ENCODE data around the gene TMEM204.

The TMEM204 gene

DNA sequence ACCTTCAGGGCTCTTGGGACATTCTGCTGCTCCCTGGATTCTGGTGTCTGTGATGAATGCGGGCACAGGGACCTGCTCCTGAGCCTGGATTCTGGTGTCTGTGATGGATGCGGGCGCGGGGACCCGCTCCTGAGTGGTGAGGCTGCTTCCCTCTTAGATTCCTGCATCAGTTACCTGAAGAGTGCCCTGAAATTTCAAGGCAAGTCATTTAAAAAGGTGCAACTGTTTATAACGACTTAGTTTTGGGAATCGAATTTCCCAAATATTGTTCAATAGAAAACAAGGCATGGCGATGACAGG, 7.0 kb downstream of the TMEM204 start:
- DNase-seq: no peak

- DNase-seq: no peak
These were observed 8.1 kb downstream of the TMEM204 start for GRCh38 chr16:1541293-1542165.

DNA sequence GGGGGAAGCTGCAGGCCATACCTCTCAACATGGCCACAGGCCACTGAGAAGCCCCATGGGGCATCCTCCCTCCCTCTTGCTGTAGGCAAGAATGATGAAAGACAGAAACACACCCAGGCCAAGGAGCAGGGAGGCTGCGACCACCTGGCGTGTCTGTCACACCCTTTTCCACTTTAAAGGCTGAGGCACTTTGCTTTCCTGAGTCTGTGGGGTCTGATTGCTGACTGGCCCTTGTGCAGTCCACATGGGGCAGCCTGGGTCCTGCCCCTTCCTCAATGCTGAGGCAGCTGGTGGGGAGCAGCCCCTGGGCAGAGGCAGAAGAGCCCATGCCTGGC, 8.7 kb downstream of the TMEM204 start:
- no peak for DNase-seq

GRCh38 chr16:1542533-1542932, 9.1 kb downstream of the TMEM204 start:
- DNase-seq: no peak

- no peak for DNase-seq
These were observed 9.8 kb downstream of the TMEM204 start for GRCh38 chr16:1543085-1543896.

DNA sequence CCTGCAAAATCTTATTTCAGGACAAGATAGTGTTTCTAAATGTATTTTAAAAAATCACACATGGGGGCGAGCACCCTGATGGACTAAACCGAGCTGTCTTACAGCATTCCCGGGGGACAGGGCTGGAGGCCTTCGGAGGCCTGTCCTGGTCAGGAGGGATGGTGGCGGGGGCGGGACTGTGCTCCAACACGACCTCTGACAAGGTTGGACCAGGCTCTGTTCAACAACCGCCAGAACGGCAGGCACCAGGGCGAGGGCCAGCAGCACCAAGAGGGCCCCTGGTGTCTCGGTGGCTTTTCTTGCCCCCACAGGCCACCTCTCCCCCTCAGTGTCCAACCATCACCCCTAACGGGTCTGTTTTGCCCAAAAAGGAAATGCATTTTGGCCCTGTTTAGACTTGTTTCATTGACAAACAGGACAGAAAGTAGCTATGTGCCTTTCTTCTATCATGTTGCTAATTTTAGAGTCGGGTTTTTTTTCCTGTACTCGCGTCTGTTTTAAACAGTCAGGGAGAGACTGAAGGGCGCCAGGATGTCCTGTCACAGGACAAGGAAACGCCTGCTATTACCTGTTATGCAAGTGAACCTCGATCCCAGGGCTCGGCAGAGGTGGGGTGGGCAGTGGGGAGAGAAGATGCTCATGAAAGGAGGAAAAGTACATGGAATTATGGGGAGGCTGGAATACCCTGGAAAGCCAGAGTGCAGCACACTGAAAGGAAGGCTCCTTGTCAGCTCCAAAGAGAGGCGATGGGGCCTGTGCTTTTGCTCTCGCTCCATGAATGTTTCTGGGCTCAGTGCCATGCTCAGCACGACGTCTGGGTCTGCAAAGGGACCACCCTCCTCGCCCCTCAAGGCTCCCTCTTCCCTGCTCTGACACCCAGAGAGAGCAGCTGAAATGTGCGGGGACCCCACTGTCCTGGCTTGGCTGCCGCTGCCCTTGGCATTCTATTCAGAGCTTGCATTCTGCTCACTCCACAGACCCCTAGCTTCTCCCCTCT, 11.9 kb downstream of the TMEM204 start:
- no peak for DNase-seq

GRCh38 chr16:1546430-1546829, 13.0 kb downstream of the TMEM204 start:
- DNase-seq: no peak

GRCh38 chr16:1548233-1548632, 14.8 kb downstream of the TMEM204 start:
- no peak for DNase-seq

DNA sequence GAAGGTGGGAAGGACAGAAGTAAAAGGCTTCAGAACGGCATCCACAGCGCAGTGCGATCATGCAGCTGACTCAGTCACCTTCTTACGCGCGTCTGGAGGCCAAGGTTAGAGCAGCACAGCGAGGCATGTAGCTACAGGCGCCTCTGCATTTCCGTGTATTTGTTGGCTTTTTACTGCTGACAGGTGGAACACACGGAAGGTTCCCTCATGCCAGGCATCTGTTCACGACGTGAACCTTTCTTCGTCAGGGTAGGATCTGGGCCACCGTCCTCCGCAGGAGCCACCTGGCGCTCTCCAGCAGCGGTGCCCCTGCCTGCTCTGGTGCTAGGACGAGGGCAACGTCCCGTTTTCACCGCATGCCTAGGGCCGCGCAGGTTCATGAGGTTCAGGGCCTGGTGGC, 15.3 kb downstream of the TMEM204 start:
- no peak for DNase-seq

DNA sequence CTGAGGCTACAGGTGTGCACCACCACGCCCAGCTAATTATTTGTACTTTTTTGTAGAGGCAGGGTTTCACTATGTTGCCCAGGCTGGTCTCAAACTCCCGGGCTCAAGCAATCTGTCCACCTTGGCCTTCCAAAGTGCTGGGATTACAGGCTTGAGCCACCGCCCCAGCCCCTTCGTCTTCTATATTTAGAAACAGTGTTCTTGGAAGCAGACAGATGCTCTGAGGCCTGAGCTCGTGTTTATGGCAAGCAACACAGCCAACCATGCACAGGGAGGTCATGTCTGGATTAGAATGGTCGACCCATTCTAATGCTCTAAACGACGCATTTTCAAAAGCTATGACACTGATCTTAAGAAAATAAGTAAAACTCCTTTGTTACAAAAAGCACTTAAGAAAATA, 16.6 kb downstream of the TMEM204 start:
- DNase-seq: no peak

- DNase-seq: no peak
These were observed 17.2 kb downstream of the TMEM204 start for GRCh38 chr16:1550696-1551095.

DNA sequence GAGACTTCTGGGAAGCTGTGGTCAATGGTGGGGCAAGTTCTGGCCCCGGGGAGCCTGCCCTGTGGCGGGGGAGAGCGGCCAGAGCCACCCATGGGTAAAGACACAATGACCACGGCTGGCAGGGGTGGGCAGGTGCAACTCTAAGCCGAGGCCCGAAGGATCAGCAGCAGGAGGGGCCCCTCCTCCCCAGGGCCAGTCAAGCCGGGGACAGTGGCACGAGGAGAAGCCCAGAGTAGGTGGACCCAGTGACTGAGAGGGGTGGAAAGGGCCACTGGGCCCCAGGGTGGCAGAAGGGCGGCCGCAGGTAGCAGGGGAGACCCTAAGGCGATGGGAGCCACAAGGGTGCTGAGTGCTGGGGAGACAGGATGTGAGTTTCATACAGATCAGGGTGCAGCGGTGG, 17.7 kb downstream of the TMEM204 start:
- no peak for DNase-seq

GRCh38 chr16:1552129-1552528, 18.7 kb downstream of the TMEM204 start:
- DNase-seq: no peak

DNA sequence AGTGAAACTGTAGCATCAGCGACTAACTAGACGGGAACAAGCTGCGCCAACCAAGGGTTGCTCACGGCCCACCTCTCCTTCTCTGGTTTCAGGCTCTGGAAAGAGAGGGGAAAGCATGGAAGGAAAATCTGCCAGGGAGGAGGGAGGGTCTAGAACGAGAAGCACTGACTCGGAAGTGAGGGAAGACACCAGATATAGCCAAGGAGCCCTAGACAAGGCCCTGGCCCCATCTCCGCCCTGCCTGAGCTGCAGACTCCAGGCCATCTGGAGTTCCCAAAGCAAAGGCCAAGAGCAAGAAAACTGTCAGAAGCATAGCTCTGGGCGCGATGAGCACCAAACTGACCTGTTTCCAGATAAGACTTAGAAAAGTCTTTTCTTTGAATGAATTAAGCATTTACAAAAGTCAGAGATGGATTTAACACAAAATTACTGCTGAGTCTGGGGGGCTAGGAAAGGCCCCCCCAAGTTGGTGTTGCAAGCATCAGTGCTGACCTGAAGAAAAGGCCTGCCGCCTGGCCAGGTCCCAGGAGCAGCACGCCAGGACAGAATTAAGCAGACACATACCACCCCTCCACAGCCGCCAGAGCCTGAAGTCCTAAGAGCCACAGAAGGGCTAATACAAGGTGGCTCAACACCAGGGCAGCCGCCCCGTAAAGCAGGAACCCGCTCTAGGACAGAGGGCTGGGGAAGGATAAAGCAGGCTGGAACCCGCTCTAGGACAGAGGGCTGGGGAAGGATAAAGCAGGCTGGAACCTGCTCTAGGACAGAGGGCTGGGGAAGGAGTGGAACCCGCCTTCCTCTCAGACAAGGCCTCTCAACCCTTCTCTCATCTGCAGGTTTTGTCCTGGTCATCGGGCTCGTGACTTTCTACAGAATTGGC, 20.7 kb downstream of the TMEM204 start:
- DNase-seq: no peak

GRCh38 chr16:1554826-1555445, 21.5 kb downstream of the TMEM204 start:
- DNase-seq: no peak

GRCh38 chr16:1556254-1556653, 22.8 kb downstream of the TMEM204 start:
- DNase-seq: no peak

DNA sequence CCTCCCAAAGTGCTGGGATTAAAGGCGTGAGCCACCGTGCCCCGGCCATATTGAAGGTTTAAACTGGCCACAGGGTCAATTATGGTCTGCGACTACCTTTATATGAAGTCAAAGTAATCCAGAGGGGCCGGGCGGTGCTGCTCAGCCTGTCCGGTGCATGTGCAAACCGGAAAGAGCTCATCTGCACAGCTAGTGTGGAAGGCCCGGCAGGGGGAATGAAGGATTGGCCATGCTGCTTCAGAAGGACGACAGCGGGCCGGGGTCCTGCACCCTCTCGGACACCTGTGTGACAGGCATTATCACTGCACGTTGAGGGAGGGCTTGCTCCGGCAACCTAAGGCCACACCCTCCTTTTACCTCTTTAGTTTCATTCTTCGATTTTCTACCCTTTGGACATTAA, 23.6 kb downstream of the TMEM204 start:
- no peak for DNase-seq

GRCh38 chr16:1557576-1557975, 24.1 kb downstream of the TMEM204 start:
- no peak for DNase-seq

DNA sequence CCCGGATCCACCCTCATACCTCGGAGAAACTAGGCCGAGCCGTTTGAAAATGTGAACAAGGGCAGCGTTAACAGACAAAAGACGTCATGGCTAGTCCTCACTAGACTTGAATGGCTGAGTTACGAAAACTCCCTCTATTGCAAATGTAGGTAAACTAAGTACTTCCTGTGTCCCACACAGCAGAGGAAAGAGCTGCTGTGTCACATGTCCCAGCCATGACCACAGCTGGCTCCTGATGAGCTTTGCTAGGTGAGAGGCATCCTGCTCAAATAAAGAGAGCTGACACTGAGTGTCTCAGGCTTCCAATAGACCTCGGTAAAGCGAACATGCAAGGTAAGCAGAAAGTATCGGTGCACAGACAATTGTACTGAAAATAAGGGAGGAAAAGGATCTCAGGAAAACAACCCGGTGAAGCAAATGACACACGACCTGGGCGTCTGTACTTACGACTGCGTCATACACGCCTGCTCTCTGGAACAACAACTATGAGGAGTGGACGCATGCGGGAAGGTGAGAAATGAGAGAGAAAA, 26.0 kb downstream of the TMEM204 start:
- no peak for DNase-seq

- DNase-seq: no peak
These were observed 26.7 kb downstream of the TMEM204 start for GRCh38 chr16:1560153-1560552.

DNA sequence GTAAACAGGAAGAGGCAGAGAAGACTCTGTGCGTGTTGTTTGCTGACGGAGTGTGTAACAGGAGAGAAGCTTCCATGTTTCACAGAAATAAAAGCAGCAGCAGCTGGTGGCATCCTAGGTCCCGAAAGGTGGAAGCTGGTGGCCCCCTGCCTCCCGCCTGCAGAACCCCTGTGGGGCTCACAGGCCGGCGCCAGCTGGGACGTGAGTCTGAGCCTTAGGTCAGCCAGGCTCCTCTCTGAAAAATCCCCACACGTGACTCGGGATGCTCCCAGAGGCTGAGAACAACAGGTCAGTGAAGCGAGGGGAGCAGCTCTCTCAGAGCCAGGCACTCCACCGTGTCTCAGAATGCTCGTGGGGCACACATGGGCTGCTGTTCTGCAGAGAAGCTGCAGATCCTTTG, 27.4 kb downstream of the TMEM204 start:
- DNase-seq: no peak

GRCh38 chr16:1561266-1561665, 27.8 kb downstream of the TMEM204 start:
- DNase-seq: no peak
